Calu3 (cell line): ENCODE measurements around the gene ARL3. TPM values are rescaled to one million over a fixed set of nuclear protein-coding genes. Genes with fewer than 3 reads are reported as not detected.

Experiments used
- BruUV-seq: library from RNA; stranded (reverse); fragments of 400-500 nt; replicated peaks from 2 replicates; lab custom pipeline; 2021; lab: Mats Ljungman, UMichigan
- CTCF ChIA-PET: fragments of 300-600 bp; sonication (Branson Sonifier 250); formaldehyde crosslinking; loops from one replicate; lab custom pipeline; 2022; ENCODE audit warnings: antibody characterized with exemption; lab: Charles Lee
- DNase-seq: peaks from one replicate; pipeline ENCODE4 v3.0.0; 2022
- H3K27ac Mint-ChIP-seq: one replicate; pipeline ENCODE4 v1.8.0; 2022; ENCODE audit warnings: mixed read lengths; ENCODE audit not compliant: unreplicated experiment
- H3K27me3 Mint-ChIP-seq: one replicate; pipeline ENCODE4 v1.8.0; 2022; ENCODE audit warnings: mixed read lengths; ENCODE audit not compliant: unreplicated experiment
- H3K36me3 Mint-ChIP-seq: one replicate; pipeline ENCODE4 v1.8.0; 2022; ENCODE audit warnings: mild to moderate bottlenecking, moderate library complexity, mixed read lengths; ENCODE audit not compliant: insufficient read depth, unreplicated experiment
- H3K4me1 Mint-ChIP-seq: one replicate; pipeline ENCODE4 v1.8.0; 2022; ENCODE audit warnings: mild to moderate bottlenecking, low read depth, mixed read lengths; ENCODE audit not compliant: unreplicated experiment
- H3K4me3 Mint-ChIP-seq: one replicate; pipeline ENCODE4 v1.8.0; 2022; ENCODE audit warnings: mild to moderate bottlenecking, low read depth, moderate library complexity, mixed read lengths; ENCODE audit not compliant: unreplicated experiment
- H3K9me3 Mint-ChIP-seq: one replicate; pipeline ENCODE4 v1.8.0; 2022; ENCODE audit warnings: low read depth, mixed read lengths; ENCODE audit not compliant: unreplicated experiment
- CTCF ChIP-seq: fragments of 200-600 bp; IDR thresholded peaks from one replicate; pipeline ENCODE4 v1.8.0; 2022; ENCODE audit warnings: antibody characterized with exemption; ENCODE audit not compliant: unreplicated experiment
- intact Hi-C: fragments of 100-400 bp; cut with micrococcal nuclease; formaldehyde crosslinking; loops from one replicate; pipeline ENCODE4 v1.10.0; 2022; ENCODE audit not compliant: unreplicated experiment
- total RNA-seq: library from RNA; stranded (reverse); gene quantifications from 2 replicates; pipeline ENCODE4 v1.2.3, GENCODE V29; 2022

Gene ARL3
- total RNA-seq, 1 experiment from 2014 or later, result 5.6 TPM

DNA sequence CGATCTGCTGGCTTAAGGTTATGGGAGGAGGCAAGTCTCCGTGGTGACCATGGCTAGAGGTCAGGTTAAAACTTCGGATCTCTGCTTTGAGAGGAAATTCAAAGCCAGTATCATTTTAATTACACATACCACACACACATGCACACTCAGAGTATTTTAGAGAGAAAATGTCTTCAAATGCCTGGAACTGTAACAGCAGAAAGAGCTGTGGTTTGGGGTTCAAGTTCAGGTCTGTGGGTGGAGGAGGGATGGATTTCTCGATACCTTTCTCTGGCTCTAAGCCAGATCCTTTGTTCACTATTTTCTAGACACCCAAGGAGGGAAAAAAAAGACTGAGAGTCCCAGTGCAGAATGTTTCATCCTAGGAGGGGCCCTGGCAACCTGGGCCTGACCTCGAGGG lies 32.5 kb downstream of the ARL3 start:
- Mint-ChIP-seq H3K36me3 (no peaks in the 10 kb centered on the region), H3K27ac (no peak overlapping the region), H3K4me3 (no peak overlapping the region), H3K27me3 (no peaks in the 10 kb centered on the region), H3K4me1 (no peaks in the 10 kb centered on the region), H3K9me3 (no peaks in the 10 kb centered on the region)
- intact Hi-C loops, result no loop called here
- CTCF ChIA-PET, result no interaction called here
- BruUV-seq, result no TSS peak
- no peak for DNase-seq
- no peak for TF ChIP-seq CTCF

DNA sequence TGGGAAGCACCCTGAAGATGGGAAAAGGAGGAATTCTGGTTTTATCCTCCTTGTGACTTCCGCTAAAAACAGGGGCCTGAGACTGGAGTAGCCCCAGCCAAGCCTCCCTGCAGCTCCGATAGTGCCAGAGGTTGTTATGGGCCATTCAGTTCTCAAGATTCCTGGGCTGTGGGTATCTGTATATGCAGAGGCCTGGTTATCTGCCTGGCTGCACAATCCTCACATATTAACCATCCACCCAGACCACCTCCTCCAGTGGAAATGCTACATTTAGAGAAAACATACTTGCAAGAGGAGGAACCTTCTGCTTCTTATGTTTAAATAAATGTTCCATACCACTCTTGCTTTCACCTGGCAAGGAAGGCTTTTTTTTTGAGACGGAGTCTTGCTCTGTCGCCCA lies 34.6 kb downstream of the ARL3 start:
- Mint-ChIP-seq H3K27me3 (no peaks in the 10 kb centered on the region), H3K27ac (no peak overlapping the region), H3K9me3 (no peaks in the 10 kb centered on the region), H3K4me3 (no peak overlapping the region), H3K36me3 (no peaks in the 10 kb centered on the region), H3K4me1 (no peaks in the 10 kb centered on the region)
- CTCF ChIA-PET, result interaction anchor here (0.7 to 2.0 kb wide), 2 partner anchors 10 to 96 kb away, joined by 3 to 4 read pairs; no protein-coding TSS in a partner anchor
- no peak for TF ChIP-seq CTCF
- no TSS peak for BruUV-seq
- no peak for DNase-seq
- intact Hi-C loops, result no loop called here

DNA sequence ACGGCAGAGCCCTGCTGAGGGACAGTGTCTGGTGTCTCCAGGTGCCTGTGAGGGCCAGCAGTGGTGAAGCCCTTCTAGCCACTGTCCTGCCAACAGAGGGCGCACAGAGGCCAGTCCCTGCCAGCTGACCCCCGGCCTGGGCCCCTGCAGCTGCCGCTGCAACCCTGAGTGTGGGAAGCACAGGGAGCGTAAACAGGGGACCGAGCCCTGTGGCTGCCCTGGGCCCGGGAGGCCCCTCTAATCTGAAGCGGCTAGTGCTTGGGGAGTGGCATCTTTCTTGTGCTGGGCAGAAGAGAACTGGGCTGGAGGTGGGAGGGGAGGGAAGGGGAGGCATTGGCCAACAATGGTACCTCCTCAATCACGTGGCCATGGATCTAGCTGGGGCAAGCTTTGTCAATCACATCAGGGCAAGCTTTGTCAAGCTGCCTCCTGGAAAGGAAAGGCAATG lies 35.3 kb downstream of the ARL3 start:
- intact Hi-C loops, result no loop called here

GRCh38 chr10:102678068-102678400 lies 36.2 kb downstream of the ARL3 start:
- no peaks in the 10 kb centered on the region for H3K36me3 Mint-ChIP-seq
- H3K4me1 Mint-ChIP-seq, result peaks cover 10% of the 10 kb centered on the region
- H3K27ac Mint-ChIP-seq, result no peak overlapping the region
- H3K9me3 Mint-ChIP-seq, result no peaks in the 10 kb centered on the region
- CTCF ChIA-PET, result interaction anchor here (2.0 kb wide), 1 partner anchor 9 kb away, joined by 4 read pairs; no protein-coding TSS in a partner anchor
- BruUV-seq, result no TSS peak
- no peak for TF ChIP-seq CTCF
- no peak for DNase-seq
- intact Hi-C loops, result no loop called here
- H3K27me3 Mint-ChIP-seq, result peaks cover 12% of the 10 kb centered on the region
- no peak overlapping the region for H3K4me3 Mint-ChIP-seq

More for the DNA sequence above, 35.3 kb downstream of the ARL3 start:
- CTCF ChIA-PET, result interaction anchor here (0.7 to 2.0 kb wide), 2 partner anchors 10 to 95 kb away, joined by 3 to 4 read pairs; no protein-coding TSS in a partner anchor
- Mint-ChIP-seq H3K27me3 (peaks cover 5% of the 10 kb centered on the region), H3K27ac (no peak overlapping the region), H3K36me3 (no peaks in the 10 kb centered on the region), H3K9me3 (no peaks in the 10 kb centered on the region), H3K4me1 (peaks cover 4% of the 10 kb centered on the region), H3K4me3 (no peak overlapping the region)
- no TSS peak for BruUV-seq
- peak; percentile 62 for DNase-seq
- TF ChIP-seq CTCF, result peak; percentile 42
